Adipocyte (in vitro differentiated cells): ENCODE results near the gene PTPRR.
A peak's percentile ranks its signal among the peaks of the same experiment; 100 is the strongest.

ENCODE experiments used
- DNase-seq: peaks from one replicate; pipeline ENCODE4 v3.0.0-alpha.2; 2015; ENCODE audit warnings: low read depth
- H3K27me3 ChIP-seq: replicated peaks from 2 replicates; pipeline ENCODE4 v1.7.0; 2013; ENCODE audit warnings: mild to moderate bottlenecking, low read length, moderate library complexity; ENCODE audit not compliant: control insufficient read depth, insufficient read depth
- H3K36me3 ChIP-seq: 2 replicates; pipeline ENCODE4 v1.7.0; 2013; ENCODE audit warnings: low read length, mild to moderate bottlenecking, moderate library complexity; ENCODE audit not compliant: control insufficient read depth, insufficient read depth, severe bottlenecking
- H3K4me1 ChIP-seq: 2 replicates; pipeline ENCODE4 v1.7.0; 2013; ENCODE audit warnings: mild to moderate bottlenecking, low read length, moderate library complexity; ENCODE audit not compliant: control insufficient read depth, insufficient read depth
- H3K4me3 ChIP-seq: 2 replicates; pipeline ENCODE4 v1.7.0; 2013; ENCODE audit warnings: mild to moderate bottlenecking, low read length, moderate library complexity
- H3K9ac ChIP-seq: 2 replicates; pipeline ENCODE4 v1.7.0; 2013; ENCODE audit warnings: mild to moderate bottlenecking, low read length, moderate library complexity
- H3K9me3 ChIP-seq: 2 replicates; pipeline ENCODE4 v1.7.0; 2013; ENCODE audit warnings: mild to moderate bottlenecking, low read length, moderate library complexity; ENCODE audit not compliant: control insufficient read depth

PTPRR gene

DNA sequence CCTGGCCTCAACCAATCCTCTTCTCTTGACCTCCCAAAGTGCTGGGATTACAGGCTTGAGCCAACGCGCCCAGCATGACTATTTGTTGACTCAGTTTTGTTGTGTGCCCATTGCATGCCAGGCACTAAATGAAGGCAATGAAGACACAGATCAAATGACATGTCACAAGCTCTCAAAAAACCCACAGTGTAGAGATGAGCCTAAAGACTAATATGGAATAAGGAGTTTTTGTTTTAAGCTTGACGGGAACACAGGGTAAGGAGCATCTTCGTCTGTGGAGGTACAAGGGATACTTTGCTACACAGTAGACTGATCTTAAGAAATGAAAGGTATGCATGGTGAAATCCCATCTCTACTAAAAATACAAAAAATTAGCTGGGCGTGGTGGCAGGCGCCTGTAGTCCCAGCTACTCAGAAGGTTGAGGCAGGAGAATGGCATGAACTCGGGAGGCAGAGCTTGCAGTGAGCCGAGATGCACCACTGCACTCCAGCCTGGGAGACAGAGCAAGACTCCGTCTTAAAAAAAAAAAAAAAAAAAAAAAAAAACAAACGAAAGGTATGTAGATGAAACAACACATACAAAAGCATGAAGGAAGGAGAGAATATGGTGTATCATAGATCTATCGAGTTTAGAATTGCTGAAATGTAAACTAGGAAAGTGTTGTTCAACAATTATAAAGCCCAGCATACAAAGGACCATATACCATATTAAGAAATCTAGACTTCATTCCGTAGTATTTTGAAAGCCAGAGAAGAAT, 161.2 kb downstream of the PTPRR start:
- Histone ChIP-seq H3K4me1 (peaks cover 7% of the 10 kb centered on the region), H3K27me3 (no peaks in the 10 kb centered on the region), H3K9me3 (no peaks in the 10 kb centered on the region), H3K9ac (no peak overlapping the region), H3K36me3 (no peaks in the 10 kb centered on the region), H3K4me3 (no peak overlapping the region)
- no peak for DNase-seq

GRCh38 chr12:70758494-70758845, 162.1 kb downstream of the PTPRR start:
- DNase-seq: no peak
- H3K27me3 ChIP-seq: no peaks in the 10 kb centered on the region
- no peak overlapping the region for H3K9ac ChIP-seq
- H3K9me3 ChIP-seq: no peaks in the 10 kb centered on the region
- peaks cover 7% of the 10 kb centered on the region for H3K4me1 ChIP-seq
- H3K4me3 ChIP-seq: no peak overlapping the region
- H3K36me3 ChIP-seq: no peaks in the 10 kb centered on the region

DNA sequence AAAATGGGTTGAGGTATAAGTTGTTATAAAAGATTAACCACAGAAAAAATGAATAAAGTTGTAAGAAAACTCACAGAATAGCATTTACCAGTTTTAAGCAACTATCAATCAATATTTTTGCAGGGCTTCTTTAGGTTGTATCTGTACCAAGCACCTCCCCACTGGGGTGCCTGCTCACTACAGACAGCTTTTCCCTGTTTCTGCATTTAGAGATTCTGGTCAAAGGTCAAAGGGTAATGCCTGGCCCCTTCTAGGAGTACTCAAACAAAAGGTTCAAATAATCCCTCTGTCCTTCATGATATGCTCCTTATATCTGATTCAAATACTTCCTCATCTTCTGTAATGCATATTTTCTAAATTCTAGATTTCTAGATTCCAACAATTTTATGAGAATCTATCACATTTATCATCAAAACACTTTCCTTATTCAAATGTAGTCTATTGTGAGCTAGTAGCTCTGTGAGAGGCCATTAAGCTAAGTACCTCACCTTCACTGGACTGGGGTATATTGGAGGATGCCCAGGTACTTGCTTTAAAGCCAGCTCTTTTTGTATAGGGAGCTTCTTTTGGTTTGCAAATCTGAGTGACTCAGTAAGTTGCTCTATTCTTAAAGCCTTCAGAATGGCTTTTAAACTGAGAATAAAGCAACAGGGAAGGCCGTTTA, 162.6 kb downstream of the PTPRR start:
- no peak overlapping the region for H3K9ac ChIP-seq
- no peak for DNase-seq
- no peaks in the 10 kb centered on the region for H3K36me3 ChIP-seq
- H3K9me3 ChIP-seq: no peaks in the 10 kb centered on the region
- H3K27me3 ChIP-seq: no peaks in the 10 kb centered on the region
- peaks cover 7% of the 10 kb centered on the region for H3K4me1 ChIP-seq
- no peak overlapping the region for H3K4me3 ChIP-seq

DNA sequence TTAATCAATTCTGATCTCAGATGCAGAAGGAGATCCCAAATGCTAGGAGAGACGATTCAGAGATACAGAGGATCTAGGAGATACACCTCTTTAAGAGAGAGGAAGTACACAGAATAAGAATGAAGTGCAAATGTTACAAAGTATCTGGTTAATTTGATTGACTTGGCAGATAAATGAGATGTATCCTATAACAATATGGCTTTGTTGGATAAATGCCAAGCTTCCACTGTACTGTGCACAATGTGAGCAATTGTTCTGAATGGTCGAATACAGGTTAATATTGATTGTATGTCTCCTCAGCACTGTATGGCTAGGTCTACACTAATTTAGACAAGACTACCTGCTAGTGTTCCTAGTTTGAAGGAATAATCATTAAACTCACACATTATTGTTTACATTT, 163.7 kb downstream of the PTPRR start:
- Histone ChIP-seq H3K27me3 (no peaks in the 10 kb centered on the region), H3K9me3 (no peaks in the 10 kb centered on the region), H3K4me1 (peaks cover 7% of the 10 kb centered on the region), H3K36me3 (no peaks in the 10 kb centered on the region), H3K9ac (no peak overlapping the region), H3K4me3 (no peak overlapping the region)
- DNase-seq: no peak

DNA sequence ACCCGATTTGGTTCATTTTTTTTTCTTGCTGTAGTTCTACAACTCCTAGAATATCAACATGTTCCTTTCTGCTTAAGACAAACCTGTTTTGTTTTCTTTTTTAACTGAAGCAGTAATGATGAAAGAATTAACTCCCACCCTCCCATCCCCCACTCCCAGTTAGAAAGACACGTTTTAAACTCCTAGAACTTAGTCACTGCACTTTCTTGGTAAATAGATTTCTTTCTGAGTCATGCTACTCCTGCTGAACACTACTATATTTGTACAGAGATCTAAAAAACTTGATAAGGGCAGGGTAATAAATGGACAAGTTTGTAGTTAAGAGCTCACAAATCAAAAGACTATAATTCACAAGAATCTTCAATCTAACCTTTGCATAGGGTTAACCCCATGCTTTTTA, 164.4 kb downstream of the PTPRR start:
- Histone ChIP-seq H3K4me1 (peaks cover 7% of the 10 kb centered on the region), H3K9me3 (no peaks in the 10 kb centered on the region), H3K9ac (no peak overlapping the region), H3K36me3 (no peaks in the 10 kb centered on the region), H3K4me3 (no peak overlapping the region), H3K27me3 (no peaks in the 10 kb centered on the region)
- DNase-seq: peak; percentile 44

DNA sequence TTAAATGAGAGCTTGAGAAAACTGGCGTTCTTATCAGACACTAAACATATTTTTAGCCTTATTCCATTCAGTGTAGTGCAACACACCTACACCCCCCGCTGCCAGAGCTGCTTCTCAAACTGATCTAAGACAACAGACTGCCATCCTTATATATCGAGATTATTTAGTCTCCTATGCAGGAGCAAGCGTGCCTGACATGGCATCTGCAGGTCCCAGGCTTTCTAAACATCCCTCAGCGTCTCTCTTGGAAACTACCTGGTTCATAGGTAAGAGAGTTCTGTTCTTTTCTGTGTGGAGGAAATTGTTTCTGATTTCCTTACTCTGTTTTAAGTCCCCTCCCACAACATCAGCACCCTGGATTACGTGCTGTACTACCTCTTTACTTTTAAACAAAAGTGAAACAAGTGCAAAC, 166.2 kb downstream of the PTPRR start:
- no peaks in the 10 kb centered on the region for H3K27me3 ChIP-seq
- peak overlapping the region; percentile 72 for H3K4me3 ChIP-seq
- peaks cover 7% of the 10 kb centered on the region for H3K4me1 ChIP-seq
- no peak for DNase-seq
- H3K9me3 ChIP-seq: no peaks in the 10 kb centered on the region
- H3K9ac ChIP-seq: peak overlapping the region; percentile 31
- H3K36me3 ChIP-seq: no peaks in the 10 kb centered on the region

GRCh38 chr12:70752327-70752726, 168.2 kb downstream of the PTPRR start:
- H3K4me1 ChIP-seq: peaks cover 7% of the 10 kb centered on the region
- no peak overlapping the region for H3K4me3 ChIP-seq
- H3K9ac ChIP-seq: no peak overlapping the region
- H3K27me3 ChIP-seq: no peaks in the 10 kb centered on the region
- no peaks in the 10 kb centered on the region for H3K9me3 ChIP-seq
- no peak for DNase-seq
- H3K36me3 ChIP-seq: no peaks in the 10 kb centered on the region

GRCh38 chr12:70749931-70750330, 170.6 kb downstream of the PTPRR start:
- no peak for DNase-seq
- no peaks in the 10 kb centered on the region for H3K9me3 ChIP-seq
- no peaks in the 10 kb centered on the region for H3K27me3 ChIP-seq
- no peaks in the 10 kb centered on the region for H3K4me1 ChIP-seq
- no peaks in the 10 kb centered on the region for H3K36me3 ChIP-seq
- H3K4me3 ChIP-seq: no peak overlapping the region
- no peak overlapping the region for H3K9ac ChIP-seq

GRCh38 chr12:70748809-70749208, 171.7 kb downstream of the PTPRR start:
- Histone ChIP-seq H3K9ac (no peak overlapping the region), H3K9me3 (no peaks in the 10 kb centered on the region), H3K4me3 (no peak overlapping the region), H3K36me3 (no peaks in the 10 kb centered on the region), H3K4me1 (no peaks in the 10 kb centered on the region), H3K27me3 (no peaks in the 10 kb centered on the region)
- no peak for DNase-seq

- Histone ChIP-seq H3K36me3 (no peaks in the 10 kb centered on the region), H3K27me3 (peaks cover 4% of the 10 kb centered on the region), H3K4me3 (no peak overlapping the region), H3K9ac (no peak overlapping the region), H3K9me3 (no peaks in the 10 kb centered on the region), H3K4me1 (no peaks in the 10 kb centered on the region)
- DNase-seq: no peak
Measured at GRCh38 chr12:70747445-70748260, 172.9 kb downstream of the PTPRR start.

GRCh38 chr12:70745048-70745447, 175.5 kb downstream of the PTPRR start:
- H3K9ac ChIP-seq: no peak overlapping the region
- H3K4me1 ChIP-seq: no peaks in the 10 kb centered on the region
- H3K4me3 ChIP-seq: no peak overlapping the region
- no peaks in the 10 kb centered on the region for H3K9me3 ChIP-seq
- DNase-seq: no peak
- no peaks in the 10 kb centered on the region for H3K36me3 ChIP-seq
- H3K27me3 ChIP-seq: peaks cover 7% of the 10 kb centered on the region
